ENCODE measurements around the gene FSTL4.

- no peak for TF ChIP-seq RAD21 (IDR thresholded peaks at IDR 0.05; ENCODE audit: low read length)
- TF ChIP-seq, protein P1, sequence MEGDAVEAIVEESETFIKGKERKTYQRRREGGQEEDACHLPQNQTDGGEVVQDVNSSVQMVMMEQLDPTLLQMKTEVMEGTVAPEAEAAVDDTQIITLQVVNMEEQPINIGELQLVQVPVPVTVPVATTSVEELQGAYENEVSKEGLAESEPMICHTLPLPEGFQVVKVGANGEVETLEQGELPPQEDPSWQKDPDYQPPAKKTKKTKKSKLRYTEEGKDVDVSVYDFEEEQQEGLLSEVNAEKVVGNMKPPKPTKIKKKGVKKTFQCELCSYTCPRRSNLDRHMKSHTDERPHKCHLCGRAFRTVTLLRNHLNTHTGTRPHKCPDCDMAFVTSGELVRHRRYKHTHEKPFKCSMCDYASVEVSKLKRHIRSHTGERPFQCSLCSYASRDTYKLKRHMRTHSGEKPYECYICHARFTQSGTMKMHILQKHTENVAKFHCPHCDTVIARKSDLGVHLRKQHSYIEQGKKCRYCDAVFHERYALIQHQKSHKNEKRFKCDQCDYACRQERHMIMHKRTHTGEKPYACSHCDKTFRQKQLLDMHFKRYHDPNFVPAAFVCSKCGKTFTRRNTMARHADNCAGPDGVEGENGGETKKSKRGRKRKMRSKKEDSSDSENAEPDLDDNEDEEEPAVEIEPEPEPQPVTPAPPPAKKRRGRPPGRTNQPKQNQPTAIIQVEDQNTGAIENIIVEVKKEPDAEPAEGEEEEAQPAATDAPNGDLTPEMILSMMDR (conservative IDR thresholded peaks at IDR 0.05; ENCODE audit: low read depth, low read length): no peak
- no peak for TF ChIP-seq POLR2A (IDR thresholded peaks at IDR 0.05; ENCODE audit: low read depth, low read length)
- TF ChIP-seq FOS (IDR thresholded peaks at IDR 0.05; ENCODE audit: low read depth, low read length): no peak
- TF ChIP-seq CHD1 (IDR thresholded peaks at IDR 0.05; ENCODE audit: low read depth, low read length): no peak
- TF ChIP-seq SMC3 (IDR thresholded peaks at IDR 0.05; ENCODE audit: low read depth, low read length): no peak
Measured at GRCh38 chr5:133508845-133509741, 103.2 kb downstream of the FSTL4 start.

All from IMR-90 (cell line).